NCI-H1417 (cell line): ENCODE measurements around the gene ERBIN.
"Not testable (repeated sequence)": the region's sequence is repeated elsewhere in the genome, so short reads cannot be mapped to it uniquely, and the experiment has no call there.

Experiments used
- DNase-seq, 3 experiments: peaks; one replicate each; lab custom pipeline; 2025; lab: John Stamatoyannopoulos, UW

ERBIN gene, protein sequence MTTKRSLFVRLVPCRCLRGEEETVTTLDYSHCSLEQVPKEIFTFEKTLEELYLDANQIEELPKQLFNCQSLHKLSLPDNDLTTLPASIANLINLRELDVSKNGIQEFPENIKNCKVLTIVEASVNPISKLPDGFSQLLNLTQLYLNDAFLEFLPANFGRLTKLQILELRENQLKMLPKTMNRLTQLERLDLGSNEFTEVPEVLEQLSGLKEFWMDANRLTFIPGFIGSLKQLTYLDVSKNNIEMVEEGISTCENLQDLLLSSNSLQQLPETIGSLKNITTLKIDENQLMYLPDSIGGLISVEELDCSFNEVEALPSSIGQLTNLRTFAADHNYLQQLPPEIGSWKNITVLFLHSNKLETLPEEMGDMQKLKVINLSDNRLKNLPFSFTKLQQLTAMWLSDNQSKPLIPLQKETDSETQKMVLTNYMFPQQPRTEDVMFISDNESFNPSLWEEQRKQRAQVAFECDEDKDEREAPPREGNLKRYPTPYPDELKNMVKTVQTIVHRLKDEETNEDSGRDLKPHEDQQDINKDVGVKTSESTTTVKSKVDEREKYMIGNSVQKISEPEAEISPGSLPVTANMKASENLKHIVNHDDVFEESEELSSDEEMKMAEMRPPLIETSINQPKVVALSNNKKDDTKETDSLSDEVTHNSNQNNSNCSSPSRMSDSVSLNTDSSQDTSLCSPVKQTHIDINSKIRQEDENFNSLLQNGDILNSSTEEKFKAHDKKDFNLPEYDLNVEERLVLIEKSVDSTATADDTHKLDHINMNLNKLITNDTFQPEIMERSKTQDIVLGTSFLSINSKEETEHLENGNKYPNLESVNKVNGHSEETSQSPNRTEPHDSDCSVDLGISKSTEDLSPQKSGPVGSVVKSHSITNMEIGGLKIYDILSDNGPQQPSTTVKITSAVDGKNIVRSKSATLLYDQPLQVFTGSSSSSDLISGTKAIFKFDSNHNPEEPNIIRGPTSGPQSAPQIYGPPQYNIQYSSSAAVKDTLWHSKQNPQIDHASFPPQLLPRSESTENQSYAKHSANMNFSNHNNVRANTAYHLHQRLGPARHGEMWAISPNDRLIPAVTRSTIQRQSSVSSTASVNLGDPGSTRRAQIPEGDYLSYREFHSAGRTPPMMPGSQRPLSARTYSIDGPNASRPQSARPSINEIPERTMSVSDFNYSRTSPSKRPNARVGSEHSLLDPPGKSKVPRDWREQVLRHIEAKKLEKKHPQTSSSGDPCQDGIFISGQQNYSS (N-terminal part only)

DNA sequence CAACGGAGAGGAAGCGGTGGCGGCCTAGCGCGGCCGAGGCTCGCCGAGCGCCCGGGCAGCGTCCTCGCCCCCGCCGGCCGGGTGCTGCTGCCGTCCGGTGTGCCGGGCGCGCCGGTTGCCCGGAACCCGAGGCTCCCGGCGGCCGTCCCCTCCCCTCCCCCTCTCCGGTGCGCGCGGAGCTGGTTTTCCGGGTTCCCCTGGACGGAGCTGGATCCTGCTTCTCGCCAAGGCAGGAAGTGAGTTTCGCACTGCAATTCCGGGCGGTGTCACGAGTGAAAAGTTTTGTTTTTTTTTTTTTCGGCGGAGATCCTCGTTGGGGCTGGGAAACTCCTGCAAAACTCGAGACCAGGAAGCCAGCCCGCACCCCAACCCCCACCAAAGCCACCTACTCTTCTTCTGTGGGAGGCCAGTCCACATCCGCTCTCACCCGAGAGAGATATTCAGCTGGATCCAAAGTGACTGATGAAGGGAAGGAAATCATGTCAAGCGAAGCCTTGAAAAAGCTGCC lies at the start of gene ERBIN:
Gene ERBIN, plus strand, starts transcription at position 300 of the 508 bp plus-strand sequence. CDS start 66,144 bp downstream, outside the sequence.
- DNase-seq, result peak in 2 of 3 experiments; percentile 64 to 76

DNA sequence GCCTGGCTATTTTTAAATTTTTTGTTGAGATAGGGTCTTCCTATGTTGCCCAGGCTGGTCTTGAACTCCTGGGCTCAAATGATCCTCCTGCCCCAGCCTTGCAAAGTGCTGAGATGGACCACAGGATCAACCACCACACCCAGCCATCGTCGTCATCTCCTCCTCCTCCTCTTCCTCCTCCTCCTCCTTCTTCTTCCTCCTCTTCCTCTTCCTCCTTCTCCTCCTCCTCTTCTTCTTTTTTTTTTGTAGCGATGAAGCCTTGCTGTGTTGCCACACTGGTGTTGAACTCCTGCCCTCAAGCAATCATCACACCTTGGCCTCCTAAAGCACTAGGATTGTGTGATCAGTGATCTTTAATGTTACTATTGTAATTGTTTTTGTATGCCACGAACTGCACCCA lies 49.4 kb upstream of the ERBIN start:
- DNase-seq, result no peak

DNA sequence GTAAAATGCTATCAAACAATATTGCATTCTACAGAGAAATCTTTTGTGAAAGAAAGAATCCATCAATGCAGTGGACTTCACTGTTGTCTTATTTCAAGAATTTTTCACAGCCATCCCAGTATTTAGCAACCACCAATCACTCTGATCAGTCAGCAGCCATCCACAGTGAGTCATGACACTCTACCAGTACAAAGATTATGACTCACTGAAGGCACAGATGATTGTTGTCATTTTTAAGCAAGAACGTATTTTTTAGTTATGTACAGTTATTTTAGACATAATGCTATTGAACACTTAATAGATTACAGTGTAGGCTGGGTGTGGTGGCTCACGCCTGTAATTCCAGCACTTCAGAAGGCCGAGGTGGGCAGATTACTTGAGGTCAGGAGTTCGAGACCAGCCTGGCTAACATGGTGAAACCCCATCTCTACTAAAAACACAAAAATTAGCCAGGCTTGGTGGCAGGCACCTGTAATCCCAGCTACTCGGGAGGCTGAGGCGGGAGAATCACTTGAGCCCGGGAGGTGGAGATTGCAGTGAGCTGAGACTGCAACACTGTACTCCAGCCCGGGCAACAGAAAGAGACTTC lies 46.6 kb upstream of the ERBIN start:
- DNase-seq, result not testable (repeated sequence)

DNA sequence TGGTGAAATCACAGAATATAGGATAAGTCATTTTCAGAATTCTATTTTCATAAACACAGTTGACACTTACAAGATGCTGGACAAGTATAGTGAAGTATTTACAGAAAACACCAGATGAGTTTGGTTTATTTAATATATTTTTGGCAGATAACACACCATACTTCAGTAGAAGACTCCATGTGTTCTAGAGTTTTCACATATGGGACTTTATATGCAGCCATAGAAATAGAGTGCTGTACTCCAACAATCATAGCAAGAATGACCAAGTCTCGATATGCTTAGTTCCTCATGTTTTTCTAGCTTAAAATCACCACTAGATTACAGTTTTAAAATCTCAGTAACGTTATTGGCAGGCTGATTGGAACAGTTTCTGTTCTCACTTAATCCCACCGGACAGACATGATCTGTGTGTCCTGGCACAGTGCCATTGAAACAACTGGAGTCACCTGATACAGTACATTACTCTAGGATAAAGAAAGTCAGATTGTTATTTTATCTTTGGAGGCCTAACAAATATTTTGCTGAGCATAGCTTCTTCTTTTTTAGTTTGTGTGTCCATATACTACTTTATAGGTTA lies 45.8 kb upstream of the ERBIN start:
- no peak for DNase-seq

DNA sequence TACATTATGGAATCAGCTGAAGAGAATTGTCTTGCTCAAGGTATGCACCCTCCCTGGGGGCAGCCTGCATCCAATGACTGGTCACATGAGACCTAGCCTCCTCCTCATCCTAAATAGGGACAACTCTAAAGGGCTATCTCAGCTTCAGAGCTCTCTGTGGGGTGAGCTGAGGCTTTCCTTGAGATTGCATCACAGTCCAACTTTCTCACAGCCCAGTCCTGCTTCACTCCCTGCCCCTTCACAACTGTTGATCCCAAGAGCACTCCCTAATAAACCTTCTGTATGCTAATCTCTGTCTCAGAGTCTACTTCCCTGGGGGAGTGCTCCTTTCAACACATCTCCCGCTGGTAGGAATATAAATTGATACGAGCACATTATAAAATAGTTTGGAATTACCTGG lies 44.1 kb upstream of the ERBIN start:
- no peak for DNase-seq

DNA sequence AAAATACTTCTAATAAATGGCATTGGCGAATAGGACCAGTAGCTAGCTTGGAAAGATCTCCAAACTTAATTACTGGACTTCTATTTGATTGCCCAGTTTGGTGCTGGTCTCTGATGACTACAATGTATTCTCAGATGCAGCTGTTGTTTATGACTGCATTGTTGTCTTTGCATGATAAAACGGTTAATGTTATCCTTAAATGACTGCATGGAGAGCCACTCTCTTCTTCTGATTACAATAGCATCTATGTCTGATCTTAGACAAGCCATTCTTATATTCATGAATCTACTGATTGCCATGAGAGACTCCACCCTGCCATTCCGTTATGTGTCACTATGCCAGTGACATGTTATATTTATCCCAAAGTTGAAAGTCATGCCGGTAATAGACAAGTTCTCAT lies 42.9 kb upstream of the ERBIN start:
- DNase-seq, result no peak

DNA sequence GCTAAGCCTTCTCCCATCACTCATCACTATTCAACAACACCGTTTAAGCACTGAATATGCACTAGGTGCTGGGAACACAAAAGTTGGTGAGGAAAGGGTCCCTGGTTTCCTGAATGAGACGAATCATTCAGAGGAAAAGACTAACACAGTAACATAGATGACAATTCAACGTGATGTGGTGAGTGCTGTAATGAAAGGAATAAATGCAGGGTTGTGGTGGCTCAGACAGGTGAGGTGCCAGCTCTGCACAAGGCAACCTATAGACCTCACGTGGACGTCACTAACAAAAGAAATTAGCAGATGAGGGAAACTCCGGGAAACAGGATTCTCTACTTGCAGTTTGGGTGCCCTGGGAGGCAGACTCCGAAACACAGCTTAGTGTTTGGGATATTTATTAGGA lies 40.0 kb upstream of the ERBIN start:
- DNase-seq, result no peak

DNA sequence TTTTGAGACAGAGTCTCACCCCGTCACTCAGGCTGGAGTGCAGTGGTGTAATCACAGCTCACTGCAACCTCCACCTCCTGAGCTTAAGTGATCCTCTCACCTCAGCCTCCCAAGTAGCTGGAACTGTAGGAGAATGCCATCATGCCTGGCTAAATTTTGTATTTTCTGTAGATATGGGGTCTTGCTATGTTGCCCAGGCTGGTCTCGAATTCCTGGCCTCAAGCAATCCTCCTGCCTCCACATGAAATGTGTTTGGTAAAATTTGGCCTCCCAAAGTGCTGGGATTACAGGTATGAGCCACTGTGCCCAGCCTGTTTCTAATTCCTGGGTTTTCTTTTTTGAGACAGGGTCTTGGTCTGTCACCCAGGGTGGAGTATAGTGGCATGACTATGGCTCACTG lies 34.4 kb upstream of the ERBIN start:
- not testable (repeated sequence) for DNase-seq

DNA sequence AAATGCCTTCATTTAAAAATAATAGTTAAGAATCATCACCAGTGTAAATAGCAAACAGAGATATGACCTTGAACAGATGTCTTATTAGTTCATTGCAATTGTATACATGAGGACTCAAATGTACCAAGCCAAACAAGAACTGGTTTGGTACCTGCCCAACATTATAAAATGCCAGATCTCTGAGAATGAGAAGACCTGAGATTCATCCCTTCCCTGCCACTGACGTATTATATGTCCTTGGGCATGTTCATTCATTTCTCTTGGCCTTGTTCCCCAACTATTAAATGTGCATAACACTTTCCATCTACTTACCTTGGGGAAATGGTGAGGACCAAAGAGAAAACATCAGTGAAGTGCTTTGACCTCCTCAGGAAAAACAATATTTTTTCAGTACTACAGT lies 33.6 kb upstream of the ERBIN start:
- DNase-seq, result no peak

DNA sequence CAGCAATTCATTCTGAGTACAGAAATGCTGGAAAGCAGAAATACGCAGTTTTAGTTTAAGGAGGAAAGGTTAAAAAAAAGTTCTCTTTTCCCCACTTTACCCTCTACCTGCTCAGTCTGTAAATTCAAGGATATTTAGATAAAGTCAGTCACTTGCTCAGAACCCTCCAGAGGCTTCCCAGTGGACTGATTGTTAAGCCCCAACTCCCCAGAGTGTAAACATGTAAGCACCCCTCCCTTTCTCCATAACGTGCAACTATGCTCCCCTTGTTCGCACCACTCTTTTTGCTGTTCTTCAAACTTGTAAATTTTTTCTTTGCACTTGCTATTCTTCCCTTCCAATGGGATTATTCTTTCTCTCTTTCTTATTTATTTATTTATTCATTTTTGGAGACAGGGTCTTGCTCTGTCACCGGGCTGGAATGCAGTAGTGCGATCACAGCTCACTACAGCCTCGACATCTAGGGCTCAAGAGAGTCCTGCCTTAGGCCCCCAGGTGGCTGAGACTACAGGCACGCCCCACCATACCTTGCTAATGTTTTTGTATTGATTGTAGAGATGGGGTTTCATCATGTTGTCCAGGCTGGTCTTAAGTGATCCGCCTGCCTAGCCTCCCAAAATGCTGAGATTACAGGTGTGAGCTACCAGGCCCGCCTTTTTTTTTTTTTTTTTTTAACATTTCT lies 32.5 kb upstream of the ERBIN start:
- no peak for DNase-seq

DNA sequence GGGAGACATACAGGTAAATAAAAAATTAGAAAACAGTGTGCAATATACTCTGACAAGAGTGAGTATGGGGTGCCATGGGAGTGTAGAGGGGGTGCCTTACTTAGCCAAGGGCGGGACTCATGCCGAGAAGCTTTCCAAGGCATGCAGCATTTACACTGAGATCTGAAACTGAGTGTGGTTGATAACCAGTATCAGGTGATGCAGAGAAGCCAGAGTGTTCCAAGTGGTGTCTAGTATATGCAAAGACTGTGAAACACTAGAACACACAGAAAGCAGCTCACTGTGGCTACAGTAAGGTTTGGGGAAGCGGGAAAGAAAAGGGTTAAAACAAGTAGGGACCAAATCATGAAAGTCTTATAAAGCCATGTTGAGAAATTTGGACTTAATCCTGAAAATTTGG lies 30.5 kb upstream of the ERBIN start:
- no peak for DNase-seq

DNA sequence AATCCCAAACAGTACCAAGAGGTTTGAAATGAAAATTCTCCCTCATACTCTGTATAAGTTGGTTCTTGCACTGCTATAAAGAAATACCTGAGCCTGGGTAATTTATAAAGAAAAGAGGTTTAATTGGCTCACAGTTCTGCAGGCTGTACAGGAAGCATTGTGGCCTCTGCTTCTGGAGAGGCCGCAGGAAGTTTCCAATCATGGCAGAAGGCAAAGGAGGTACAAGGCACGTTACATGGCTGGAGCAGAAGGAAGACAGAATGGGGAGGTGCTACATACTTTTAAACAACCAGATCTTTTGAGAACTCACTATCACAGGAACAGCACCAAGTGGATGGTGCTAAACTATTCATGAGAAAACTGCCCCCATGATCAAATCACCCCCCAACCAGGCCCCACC lies 25.6 kb upstream of the ERBIN start:
- DNase-seq, result no peak

DNA sequence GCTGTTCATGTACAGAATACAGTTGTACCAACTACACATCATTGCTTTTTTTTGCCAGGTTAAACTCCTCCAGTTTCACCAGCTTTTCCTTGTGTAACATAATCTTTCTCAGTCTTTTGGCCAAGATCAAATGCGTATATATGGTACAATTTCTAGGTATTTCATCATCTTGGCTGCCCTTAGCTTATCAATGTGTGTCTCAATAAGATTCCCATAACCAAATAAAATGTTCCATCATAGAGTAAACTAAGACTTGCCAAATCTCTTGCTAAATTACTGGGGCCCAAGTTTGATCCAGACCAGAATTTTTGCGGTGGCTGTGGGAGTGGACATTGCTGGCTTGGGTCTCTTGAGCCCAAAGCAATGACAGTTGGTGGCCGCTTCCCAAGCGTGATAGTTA lies 24.3 kb upstream of the ERBIN start:
- no peak for DNase-seq

DNA sequence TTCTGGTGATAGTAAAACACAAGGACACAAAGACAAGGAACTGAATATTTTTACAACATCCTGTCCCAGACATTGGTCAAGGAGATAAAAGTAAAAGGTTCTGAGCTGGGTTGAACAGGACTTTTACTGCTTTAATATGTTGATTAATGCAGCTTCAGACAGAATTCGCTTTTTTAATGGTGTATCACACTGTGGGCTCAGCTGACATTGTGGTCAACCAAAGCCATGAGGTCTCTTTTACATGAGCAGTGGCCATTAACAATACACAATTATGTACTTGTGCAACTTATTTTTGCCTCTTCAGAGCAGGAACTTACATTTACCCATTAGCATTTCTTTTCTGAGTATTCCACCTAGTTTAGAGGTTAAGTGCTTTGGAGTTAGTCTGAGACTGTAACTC lies 22.8 kb upstream of the ERBIN start:
- DNase-seq, result no peak

DNA sequence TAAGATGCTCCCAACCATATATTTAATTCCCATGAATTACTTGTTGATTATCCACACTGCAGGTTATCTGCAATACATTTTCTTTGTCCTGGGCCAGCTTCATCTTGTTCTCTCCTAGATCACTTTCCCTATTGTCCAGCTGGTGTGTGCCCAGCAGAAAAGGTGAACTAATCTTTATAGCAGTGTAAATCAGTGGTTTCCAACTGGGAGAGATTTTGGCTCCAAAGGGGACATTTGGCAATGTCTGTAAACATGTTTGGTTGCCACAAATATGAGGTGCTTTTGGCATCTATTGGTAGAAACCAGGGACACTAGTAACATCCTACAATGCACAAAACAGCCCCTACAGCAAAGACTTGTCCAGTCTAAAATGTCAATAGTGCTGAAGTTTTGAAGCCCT lies 20.1 kb upstream of the ERBIN start:
- no peak for DNase-seq

DNA sequence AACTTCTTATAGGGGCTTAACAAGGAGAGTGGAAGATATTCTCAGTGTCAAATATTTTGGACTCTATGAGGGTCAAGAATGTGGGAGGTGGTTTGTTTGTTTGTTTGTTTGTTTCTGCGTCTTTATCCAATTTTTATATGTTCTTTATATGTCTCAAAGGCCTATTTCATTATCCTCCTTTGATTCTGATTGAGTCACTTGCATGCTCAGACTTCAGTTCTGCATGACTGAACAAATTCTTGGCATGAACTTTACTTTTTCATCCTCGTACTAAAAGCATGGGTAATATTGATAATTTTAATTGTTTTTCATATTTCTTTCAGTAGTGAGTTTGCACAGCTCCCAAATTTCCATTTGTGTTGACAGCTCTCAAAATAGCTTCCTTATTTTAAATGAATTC lies 19.2 kb upstream of the ERBIN start:
- DNase-seq, result no peak

DNA sequence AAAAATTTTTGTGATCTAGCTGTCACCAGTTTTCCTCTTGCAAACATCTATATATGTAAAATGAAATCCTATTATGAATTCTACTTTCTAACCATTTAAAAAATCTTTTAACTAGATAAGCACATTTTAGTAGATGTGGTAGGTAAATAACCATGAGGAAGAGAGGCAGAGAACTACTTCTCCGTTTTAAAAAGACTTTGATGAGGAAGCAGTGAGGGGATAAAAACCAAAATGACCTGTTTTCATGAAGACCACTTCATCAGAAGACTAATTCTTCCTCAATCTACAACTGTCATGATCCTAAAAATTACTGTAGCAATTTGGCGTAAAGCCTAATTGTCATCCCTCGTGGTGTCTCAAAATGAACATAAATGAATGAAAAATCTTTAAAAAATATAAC lies 15.7 kb upstream of the ERBIN start:
- DNase-seq, result no peak

DNA sequence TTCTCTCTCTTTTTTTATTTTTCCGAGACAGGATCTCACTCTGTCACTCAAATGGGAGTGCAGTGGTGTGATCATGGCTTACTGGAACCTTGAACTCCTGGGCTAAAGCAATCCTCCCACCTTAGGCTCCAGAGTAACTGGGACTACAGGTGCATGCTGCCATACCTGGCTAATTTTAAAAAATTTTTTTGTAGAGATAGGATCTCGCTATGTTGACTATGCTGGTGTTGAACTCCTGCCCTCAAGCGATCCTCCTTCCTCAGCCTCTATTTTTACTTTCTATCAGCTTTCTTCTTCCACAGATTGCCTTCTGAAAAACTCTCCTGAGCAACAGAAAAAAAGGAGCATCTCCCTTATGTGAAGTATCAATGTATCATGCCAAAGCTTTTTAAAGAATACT lies 14.1 kb upstream of the ERBIN start:
- no peak for DNase-seq

DNA sequence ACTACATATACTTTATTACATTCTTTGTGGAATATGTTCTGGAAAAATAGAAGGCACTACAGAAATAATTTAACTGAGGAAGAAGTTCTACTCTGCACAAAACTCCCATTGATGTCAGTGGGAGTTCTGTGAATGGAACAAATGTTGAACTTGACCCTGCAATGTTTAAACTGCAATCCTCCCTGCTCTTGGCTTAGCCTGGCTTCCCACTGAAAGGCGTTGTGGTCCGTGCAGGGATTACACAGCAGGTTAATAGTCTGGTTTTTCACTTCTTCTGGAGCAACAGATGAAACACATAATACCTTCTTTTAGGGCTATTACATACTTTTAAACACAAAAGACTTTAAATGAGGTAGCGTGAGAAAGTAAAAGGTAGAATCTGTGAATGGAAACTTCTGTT lies 12.9 kb upstream of the ERBIN start:
- DNase-seq, result no peak

DNA sequence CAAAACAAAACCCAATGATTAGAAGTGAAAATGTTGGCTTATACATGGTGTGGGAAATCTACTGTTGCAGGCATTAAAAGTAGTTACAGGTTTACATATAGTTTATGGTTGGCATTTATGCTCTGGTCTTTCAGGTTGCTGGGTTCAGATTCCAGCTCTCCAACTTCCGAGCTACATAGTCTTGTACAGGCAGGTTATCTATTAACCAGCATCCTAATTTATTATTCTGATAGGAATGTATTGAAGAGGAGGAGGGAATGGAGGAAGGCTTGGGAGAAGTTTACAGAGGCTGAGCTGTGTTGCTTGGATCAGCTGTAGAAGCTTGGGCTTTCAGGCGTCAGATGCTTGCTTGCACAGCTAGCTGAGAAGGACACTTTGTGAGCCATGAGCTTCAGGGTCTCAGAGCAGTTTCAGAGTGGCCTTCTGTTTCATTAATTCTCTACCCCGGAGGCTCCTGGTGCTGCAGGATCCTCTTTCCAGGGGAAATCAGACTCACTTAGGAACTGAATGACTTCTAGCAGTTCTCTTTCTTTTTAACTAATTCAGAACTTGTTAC lies 11.7 kb upstream of the ERBIN start:
- DNase-seq, result no peak

DNA sequence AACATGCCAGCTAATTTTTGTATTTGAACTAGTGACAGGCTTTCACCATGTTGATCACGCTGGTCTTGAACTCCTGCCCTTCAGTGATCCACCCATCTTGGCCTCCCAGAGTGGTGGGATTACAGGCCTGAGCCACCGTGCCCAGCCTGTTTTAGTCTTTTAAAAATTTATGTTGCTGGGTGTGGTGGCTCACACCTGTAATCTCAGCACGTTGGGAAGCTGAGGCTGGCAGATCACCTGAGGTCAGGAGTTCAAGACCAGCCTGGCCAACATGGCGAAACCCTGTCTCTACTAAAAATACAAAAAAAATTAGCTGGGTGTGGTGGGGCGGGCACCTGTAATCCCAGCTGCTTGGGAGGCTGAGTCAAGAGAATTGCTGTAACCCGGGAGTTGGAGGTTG lies 10.7 kb upstream of the ERBIN start:
- DNase-seq, result not testable (repeated sequence)
